ENCODE results near the gene DARS2. TPM values are rescaled to one million over a fixed set of nuclear protein-coding genes. Genes with fewer than 3 reads are reported as not detected.

The DARS2 gene
- total and polyA plus RNA-seq, 10 of the 15 experiments (the other 5 are each of a cell fraction or from before 2014, with no cell fraction given): 23.9 to 69.7 (median 37.3) TPM

DNA sequence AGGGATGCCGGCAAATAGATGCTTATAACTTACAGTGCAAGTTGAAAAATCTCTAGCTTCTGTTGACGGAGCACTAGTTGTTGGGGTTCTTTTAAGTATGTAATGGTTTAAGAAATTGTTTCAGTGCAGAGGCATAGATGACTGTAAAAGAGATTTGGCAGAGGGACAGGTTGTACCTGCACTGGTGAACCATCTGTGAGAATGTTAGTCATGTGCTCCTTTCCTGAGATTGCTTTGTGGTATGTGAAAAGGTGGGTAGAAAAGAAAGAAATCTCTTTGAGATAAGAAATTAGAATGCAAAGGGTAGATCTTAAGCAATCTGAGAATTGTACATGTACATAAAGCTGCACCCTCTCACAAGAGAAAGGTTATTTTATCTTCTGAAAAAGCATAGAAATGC, 63.2 kb downstream of the DARS2 start:
- no TSS peak for BruUV-seq (replicated peaks)
- no peak for ATAC-seq
- H3K79me2 ChIP-seq (ENCODE audit: control insufficient read depth, insufficient read depth, low read length): no peaks in the 10 kb centered on the region
- no peak for FAIRE-seq
- POLR2A ChIA-PET: no interaction called here
- no peak overlapping the region for H3K4me3 ChIP-seq
- CTCF ChIA-PET: no interaction called here
- no peak overlapping the region for H3K27ac ChIP-seq (ENCODE audit: control insufficient read depth, insufficient read depth)
- H3K27me3 ChIP-seq (replicated peaks in 1 of 2; ENCODE audit: control insufficient read depth in 2 of 2, insufficient read depth in 2 of 2, low read length in 1 of 2): no peaks in the 10 kb centered on the region
- no peak overlapping the region for H2AFZ ChIP-seq (ENCODE audit: control insufficient read depth, low read depth, low read length)
- H3K4me1 ChIP-seq (ENCODE audit: control insufficient read depth, insufficient read depth, low read length): no peaks in the 10 kb centered on the region
- RAD21 ChIA-PET (ENCODE audit: unreplicated experiment): no interaction called here
- DNase-seq (ENCODE audit: low read depth, low spot score): no peak
- SMC1A ChIA-PET (ENCODE audit: uncharacterized antibody, unreplicated experiment): interaction anchor here (0.6 kb wide), 1 partner anchor 191 kb away, joined by 3 read pairs; no protein-coding TSS in a partner anchor
- in situ Hi-C loops (cut with MboI) (no loop called here), intact Hi-C loops (cut with micrococcal nuclease; ENCODE audit: unreplicated experiment) (no loop called here)
- H3K4me2 ChIP-seq (ENCODE audit: control insufficient read depth, insufficient read depth): no peak overlapping the region
- TF ChIP-seq HDAC6 (IDR thresholded peaks at IDR 0.05; ENCODE audit: unreplicated experiment) (no peak), IKZF2 (IDR thresholded peaks at IDR 0.05) (no peak), NR2F1 (conservative IDR thresholded peaks at IDR 0.05) (no peak), LARP7 (IDR thresholded peaks at IDR 0.05) (no peak), DPF2 (IDR thresholded peaks at IDR 0.05) (no peak), CBX5 (IDR thresholded peaks at IDR 0.05; ENCODE audit: low read depth) (no peak)
- TF ChIP-seq, protein P1, sequence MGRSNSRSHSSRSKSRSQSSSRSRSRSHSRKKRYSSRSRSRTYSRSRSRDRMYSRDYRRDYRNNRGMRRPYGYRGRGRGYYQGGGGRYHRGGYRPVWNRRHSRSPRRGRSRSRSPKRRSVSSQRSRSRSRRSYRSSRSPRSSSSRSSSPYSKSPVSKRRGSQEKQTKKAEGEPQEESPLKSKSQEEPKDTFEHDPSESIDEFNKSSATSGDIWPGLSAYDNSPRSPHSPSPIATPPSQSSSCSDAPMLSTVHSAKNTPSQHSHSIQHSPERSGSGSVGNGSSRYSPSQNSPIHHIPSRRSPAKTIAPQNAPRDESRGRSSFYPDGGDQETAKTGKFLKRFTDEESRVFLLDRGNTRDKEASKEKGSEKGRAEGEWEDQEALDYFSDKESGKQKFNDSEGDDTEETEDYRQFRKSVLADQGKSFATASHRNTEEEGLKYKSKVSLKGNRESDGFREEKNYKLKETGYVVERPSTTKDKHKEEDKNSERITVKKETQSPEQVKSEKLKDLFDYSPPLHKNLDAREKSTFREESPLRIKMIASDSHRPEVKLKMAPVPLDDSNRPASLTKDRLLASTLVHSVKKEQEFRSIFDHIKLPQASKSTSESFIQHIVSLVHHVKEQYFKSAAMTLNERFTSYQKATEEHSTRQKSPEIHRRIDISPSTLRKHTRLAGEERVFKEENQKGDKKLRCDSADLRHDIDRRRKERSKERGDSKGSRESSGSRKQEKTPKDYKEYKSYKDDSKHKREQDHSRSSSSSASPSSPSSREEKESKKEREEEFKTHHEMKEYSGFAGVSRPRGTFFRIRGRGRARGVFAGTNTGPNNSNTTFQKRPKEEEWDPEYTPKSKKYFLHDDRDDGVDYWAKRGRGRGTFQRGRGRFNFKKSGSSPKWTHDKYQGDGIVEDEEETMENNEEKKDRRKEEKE (IDR thresholded peaks at IDR 0.05): no peak
- TF ChIP-seq, protein P2, sequence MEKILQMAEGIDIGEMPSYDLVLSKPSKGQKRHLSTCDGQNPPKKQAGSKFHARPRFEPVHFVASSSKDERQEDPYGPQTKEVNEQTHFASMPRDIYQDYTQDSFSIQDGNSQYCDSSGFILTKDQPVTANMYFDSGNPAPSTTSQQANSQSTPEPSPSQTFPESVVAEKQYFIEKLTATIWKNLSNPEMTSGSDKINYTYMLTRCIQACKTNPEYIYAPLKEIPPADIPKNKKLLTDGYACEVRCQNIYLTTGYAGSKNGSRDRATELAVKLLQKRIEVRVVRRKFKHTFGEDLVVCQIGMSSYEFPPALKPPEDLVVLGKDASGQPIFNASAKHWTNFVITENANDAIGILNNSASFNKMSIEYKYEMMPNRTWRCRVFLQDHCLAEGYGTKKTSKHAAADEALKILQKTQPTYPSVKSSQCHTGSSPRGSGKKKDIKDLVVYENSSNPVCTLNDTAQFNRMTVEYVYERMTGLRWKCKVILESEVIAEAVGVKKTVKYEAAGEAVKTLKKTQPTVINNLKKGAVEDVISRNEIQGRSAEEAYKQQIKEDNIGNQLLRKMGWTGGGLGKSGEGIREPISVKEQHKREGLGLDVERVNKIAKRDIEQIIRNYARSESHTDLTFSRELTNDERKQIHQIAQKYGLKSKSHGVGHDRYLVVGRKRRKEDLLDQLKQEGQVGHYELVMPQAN (conservative IDR thresholded peaks at IDR 0.05): no peak
- TF ChIP-seq, protein P3, sequence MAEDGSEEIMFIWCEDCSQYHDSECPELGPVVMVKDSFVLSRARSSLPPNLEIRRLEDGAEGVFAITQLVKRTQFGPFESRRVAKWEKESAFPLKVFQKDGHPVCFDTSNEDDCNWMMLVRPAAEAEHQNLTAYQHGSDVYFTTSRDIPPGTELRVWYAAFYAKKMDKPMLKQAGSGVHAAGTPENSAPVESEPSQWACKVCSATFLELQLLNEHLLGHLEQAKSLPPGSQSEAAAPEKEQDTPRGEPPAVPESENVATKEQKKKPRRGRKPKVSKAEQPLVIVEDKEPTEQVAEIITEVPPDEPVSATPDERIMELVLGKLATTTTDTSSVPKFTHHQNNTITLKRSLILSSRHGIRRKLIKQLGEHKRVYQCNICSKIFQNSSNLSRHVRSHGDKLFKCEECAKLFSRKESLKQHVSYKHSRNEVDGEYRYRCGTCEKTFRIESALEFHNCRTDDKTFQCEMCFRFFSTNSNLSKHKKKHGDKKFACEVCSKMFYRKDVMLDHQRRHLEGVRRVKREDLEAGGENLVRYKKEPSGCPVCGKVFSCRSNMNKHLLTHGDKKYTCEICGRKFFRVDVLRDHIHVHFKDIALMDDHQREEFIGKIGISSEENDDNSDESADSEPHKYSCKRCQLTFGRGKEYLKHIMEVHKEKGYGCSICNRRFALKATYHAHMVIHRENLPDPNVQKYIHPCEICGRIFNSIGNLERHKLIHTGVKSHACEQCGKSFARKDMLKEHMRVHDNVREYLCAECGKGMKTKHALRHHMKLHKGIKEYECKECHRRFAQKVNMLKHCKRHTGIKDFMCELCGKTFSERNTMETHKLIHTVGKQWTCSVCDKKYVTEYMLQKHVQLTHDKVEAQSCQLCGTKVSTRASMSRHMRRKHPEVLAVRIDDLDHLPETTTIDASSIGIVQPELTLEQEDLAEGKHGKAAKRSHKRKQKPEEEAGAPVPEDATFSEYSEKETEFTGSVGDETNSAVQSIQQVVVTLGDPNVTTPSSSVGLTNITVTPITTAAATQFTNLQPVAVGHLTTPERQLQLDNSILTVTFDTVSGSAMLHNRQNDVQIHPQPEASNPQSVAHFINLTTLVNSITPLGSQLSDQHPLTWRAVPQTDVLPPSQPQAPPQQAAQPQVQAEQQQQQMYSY (CRISPR knock-in tag; IDR thresholded peaks at IDR 0.05): no peak
- peaks cover 0 to 2% of the 10 kb centered on the region in 2 experiments; a peak in 2 of 4 replicates for H3K36me3 ChIP-seq (ENCODE audit: control insufficient read depth in 2 of 2, insufficient read depth in 2 of 2, low read length in 1 of 2)
- no peak overlapping the region for H3K9ac ChIP-seq (ENCODE audit: control insufficient read depth, insufficient read depth, low read length)
- H4K20me1 ChIP-seq (ENCODE audit: control insufficient read depth, insufficient read depth): no peaks in the 10 kb centered on the region
- 100% methylated on average over 2 of the region's 2 CpGs for WGBS (ENCODE audit: insufficient coverage, insufficient replicate concordance, low lambda C conversion rate, missing lambda C conversion rate)
- no peaks in the 10 kb centered on the region for H3K9me3 ChIP-seq (replicated peaks; ENCODE audit: control insufficient read depth, insufficient read depth, low read length)

All from GM12878 (cell line).